ENCODE measurements around the gene ARL16.

The ARL16 gene

DNA sequence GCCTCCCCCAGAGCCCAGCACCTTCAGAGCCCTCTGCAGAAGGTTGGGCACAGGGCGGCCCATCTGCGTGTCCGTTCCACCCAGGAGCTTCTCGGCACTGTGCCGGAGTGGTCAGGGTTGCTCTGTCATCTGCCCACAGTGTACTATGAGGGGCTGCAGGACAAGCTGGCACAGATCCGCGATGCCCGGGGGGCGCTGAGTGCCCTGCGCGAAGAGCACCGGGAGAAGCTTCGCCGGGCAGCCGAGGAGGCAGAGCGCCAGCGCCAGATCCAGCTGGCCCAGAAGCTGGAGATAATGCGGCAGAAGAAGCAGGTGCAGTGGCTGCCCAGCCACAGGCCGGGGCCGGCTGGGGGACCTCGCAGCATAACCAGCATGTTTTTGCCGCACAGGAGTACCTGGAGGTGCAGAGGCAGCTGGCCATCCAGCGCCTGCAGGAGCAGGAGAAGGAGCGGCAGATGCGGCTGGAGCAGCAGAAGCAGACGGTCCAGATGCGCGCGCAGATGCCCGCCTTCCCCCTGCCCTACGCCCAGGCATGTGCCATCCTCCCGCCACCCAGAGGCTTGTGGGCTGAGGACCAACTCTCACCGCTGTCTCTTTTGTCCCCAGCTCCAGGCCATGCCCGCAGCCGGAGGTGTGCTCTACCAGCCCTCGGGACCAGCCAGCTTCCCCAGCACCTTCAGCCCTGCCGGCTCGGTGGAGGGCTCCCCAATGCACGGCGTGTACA, 12.8 kb upstream of the ARL16 start:
- DNase-seq: no peak

DNA sequence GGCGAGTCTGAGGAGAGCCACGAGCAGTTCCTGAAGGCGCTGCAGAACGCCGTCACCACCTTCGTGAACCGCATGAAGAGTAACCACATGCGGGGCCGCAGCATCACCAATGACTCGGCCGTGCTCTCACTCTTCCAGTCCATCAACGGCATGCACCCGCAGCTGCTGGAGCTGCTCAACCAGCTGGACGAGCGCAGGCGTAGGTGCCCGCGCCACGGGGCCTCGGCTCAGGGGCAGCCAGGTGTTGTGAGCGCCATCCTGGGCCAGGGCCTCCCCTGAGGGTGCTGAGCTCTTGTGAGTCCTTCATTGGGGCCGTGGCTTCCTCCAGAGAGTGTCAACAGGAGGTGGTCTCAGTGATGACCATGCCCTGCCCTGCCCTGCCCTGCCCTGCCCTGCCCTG, 12.2 kb upstream of the ARL16 start:
- no peak for DNase-seq

DNA sequence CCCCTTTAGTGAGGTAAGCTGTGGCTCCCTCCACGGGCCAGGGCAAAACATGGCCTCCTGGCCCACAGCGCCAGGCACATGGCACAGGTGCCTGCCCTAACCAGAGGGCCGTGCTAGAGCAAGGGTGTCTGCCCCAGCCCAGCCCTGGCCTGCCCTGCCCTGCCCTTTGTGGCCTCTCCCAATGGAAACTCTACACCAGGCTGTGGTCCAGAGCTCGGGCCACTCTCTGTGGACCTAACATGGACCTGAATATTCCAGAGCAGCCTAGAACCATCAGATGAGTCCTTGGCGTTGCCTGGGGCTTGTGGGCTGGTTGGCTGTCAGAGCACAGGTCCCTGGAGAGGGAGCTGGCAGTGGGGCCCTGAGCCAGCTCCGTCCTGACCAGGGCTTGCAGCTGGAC, 11.6 kb upstream of the ARL16 start:
- no peak for DNase-seq

DNA sequence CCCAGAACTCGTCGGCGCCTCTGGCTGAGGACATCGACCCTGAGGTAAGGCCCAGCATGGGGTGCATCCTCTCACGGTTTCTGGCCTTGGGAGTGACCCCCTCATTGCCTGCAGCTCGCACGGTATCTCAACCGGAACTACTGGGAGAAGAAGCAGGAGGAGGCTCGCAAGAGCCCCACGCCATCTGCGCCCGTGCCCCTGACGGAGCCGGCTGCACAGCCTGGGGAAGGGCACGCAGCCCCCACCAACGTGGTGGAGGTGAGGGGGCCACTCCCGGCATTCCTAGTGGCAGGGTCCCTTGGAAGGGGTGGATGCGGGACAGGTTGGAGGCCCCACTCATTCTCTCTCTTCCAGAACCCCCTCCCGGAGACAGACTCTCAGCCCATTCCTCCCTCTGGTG, 11.2 kb upstream of the ARL16 start:
- no peak for DNase-seq

- no peak for DNase-seq
Observed at GRCh38 chr17:81693509-81694210, 10.1 kb upstream of the ARL16 start.

GRCh38 chr17:81691608-81692007, 8.0 kb upstream of the ARL16 start:
- DNase-seq: no peak

DNA sequence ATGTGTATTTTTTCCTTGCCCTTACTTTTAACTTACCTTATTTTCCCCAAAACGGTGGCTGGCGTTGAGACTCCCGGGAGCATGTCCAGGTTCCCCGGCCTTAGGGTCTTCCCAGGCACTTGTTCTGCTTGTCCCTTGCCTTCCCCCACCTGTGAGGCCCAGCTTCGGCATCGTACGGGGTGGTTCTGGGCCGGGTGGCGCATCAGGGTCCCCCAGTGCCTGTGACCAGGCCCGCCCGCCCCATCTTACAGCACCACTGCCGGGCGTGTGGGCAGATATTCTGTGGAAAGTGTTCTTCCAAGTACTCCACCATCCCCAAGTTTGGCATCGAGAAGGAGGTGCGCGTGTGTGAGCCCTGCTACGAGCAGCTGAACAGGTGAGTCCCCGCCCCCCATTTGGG, 7.6 kb upstream of the ARL16 start:
- no peak for DNase-seq

DNA sequence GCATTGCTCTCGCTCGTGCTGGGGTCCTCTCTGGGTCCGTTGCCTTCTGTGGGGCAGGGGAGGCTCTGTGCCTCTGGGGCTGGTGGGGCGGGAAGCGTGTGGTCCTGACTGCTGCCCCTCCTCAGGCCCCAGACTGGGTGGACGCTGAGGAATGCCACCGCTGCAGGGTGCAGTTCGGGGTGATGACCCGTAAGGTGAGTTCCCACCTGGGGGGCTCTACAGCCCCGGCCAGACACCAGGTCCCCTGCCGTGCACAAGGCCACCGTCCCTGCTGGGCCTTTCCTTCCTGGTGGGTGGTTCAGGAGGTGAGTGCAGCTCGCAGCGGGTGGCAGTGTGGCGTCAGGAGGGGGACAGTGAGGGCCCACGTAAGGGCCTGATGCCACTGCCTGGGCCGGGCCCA, 7.0 kb upstream of the ARL16 start:
- DNase-seq: no peak

DNA sequence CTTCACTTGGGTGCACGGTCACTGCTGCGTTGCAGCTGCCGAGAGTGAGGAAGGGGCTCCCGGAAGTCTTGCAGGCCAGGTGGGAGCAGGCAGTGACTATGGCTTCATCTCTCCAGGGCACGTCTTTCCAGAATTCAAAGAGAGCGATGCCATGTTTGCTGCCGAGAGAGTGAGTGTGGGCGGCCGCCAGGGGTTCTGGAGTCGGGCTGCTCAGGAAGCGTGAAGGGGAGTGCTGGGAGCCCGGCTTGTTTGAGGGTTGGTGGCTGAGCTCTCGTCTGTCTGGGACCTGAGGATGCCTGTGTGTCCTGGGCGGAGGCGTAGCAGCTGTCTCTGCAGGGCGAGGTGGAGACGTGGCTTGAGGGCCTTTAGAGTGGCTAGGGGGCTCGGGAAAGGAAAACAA, 6.5 kb upstream of the ARL16 start:
- no peak for DNase-seq

GRCh38 chr17:81688616-81689015, 5.0 kb upstream of the ARL16 start:
- DNase-seq: no peak

DNA sequence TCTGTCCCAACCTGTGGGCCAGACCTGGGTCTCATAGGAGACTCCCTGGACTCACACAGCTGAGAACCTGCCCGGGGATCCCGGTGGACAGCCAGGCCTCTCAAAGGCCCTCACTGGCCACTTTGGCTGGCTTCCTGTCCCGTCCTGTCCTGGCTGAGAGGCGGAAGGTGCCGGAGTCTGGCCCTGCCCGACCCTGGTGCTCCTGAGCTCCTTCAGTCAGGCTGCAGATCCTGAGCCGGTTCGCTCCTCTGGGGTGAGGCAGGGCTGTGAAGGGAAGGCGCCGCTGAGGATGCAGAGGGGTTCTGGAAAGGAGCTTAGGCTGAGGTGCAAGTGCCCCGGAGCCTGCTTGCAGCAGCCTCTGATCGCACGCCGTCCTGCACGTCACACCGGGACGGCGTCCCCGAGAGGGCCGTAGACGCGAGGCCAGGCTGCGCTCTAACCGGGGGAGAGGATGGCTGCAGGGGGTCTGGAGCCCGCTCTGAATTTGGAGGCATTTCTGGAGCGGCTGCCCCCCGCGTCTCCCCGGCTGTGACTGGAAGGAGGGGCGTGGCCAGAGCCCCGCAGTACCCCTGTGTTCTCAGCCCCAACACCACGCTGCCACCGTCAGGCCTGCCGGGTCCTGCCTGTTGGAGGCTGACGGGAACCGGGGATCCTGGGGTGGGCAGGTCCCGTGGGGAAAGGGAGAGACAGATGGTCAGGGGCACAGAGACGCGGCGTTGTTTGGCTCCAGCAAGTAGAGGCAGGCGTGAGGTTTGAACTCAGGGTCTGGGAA, 4.4 kb upstream of the ARL16 start:
- DNase-seq: no peak

DNA sequence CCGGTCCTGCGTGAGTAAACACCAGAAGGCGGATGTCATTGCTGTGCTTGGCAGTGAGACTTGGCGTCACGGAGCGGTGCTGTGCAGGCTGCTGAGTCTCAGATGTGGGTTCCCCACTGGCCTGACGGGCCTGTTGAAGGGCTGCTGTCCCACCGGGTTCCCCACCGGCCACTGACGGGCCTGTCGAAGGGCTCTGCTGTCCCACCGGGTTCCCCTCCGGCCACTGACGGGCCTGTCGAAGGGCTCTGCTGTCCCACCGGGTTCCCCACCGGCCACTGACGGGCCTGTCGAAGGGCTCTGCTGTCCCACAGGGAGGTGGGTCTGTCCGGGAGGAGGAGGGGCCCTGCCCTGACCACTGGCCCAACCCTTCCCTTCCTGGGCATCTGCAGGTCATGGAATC, 3.0 kb upstream of the ARL16 start:
- no peak for DNase-seq

DNA sequence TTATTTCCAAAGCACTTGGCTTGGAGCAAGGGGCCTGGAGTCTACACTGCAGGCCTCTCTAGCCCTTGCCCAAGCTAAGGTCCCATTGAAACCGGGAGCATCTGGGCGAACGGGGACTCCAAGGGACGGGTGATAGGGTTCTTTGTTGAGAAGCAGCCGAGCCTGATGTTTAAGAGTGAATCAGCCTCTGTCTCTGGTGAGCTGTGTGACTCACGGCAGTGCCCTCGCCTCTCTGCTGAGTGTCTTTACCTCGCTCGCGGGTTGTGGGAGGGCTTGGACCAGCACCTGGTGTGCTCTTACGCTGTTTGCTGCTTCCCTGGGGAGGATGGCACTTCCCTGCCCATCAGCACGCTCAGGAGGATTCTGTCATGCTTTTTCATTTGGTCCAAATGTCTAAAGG, 1.5 kb upstream of the ARL16 start:
- peak in 1 of 51 donors; percentile 62 for DNase-seq

DNA sequence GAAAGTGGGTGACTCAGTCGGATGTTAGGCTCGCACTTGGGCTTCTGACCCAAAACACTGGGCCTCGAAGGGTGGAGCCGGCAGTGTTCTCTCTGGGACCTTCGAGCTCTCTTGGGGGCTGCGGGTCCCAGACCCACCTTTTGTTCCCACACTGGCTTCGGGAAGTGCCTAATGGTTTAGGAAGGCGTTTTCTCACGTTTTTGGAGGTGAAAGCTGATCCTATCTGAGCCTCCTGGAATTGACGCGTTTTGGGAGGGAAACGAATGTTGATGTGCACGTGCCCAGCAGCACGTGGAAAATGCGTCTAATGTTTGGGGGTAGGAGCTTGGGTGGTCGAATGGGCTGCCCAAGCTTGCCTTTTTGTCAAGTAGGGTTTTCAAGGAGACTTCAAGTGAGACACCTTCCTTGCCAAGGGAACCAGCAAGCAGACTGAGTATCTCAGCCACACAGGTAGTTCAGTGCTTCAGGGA, 880 bp upstream of the ARL16 start:
- no peak for DNase-seq

DNA sequence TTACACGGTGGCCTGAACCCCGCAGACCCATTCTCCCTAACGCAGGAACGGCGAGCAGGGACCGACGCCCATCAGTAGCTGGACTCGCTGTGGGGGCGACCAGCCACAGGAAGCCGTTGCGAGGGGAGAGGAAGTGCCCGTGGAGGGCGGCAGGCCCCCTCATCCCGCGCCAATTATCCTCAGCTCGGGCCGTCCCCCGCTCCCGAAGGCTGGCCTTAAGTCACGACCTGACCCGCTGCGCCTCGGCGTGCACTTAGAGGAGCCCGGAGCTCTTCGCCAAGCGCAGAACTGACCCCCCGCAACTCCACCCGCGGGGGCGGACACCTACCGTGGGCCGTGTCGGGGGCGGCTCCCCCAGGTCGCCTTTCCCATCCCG, 401 bp downstream of the ARL16 start:
- DNase-seq: peak in 4 of 51 donors; percentile 42 to 62 (median 52)

GRCh38 chr17:81682565-81683207, 911 bp downstream of the ARL16 start:
- DNase-seq: no peak

DNA sequence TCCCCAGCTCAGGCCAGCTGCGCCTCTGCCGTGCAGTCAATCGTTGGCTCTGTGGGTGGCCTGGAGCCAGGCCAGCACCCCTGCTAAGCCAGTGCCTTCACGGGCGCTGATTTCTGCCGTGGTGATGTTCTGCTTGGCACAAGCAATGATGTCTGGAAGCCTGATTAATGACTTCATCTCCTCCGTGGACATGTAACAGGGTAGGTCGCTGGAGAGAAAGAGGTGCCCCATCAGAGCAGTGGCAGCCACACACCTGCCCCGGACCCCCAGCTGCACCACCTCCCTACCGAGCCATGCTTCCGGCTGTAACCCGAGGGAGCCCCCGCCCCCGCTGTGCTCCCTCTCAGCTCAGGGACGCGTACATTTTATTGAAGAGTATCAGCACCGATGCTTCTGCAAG, 1.9 kb downstream of the ARL16 start:
- DNase-seq: peak in 10 of 51 donors; percentile 7 to 30 (median 17)

DNA sequence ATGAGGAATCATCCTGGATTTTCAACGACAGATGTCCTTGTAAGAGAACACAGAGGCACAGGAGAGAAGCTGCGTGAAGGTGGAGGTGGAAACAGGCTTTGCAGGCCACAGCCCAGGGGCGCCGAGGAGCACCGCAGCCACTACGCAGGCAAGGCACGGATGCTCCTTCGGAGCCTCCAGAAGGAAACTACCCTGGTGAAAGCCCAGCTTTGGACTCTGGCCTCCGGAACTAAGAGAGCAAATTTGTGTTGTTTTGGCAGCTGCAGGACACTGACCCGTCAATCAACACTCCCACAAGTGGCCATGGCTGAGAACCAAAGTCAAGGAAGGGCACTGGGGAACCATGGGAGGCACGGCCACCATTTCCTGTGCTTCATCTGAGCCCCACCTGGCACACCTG, 3.4 kb downstream of the ARL16 start:
- DNase-seq: no peak

- DNase-seq: peak in 6 of 51 donors; percentile 8 to 26 (median 13)
Observed at GRCh38 chr17:81676906-81677305, 6.7 kb downstream of the ARL16 start.

- DNase-seq: peak in 18 of 51 donors; percentile 5 to 55 (median 21)
Observed at GRCh38 chr17:81675515-81676221, 7.9 kb downstream of the ARL16 start.

- no peak for DNase-seq
Observed at GRCh38 chr17:81673561-81674258, 9.9 kb downstream of the ARL16 start.

All from hypothalamus (tissue), 51 donors.